Measurements from ENCODE around the gene PSMB7. TPM values are rescaled to one million over a fixed set of nuclear protein-coding genes. Genes with fewer than 3 reads are reported as not detected.

The PSMB7 gene
- total and polyA plus RNA-seq, 2 of the 4 experiments (the other 2 are of a cell fraction): 340 to 430 TPM

GRCh38 chr9:124307379-124308030, 107.7 kb downstream of the PSMB7 start (continued):
- TF ChIP-seq ELK1 (IDR thresholded peaks at IDR 0.05; ENCODE audit: borderline replicate concordance, low read depth, low read length) (no peak), RFX5 (IDR thresholded peaks at IDR 0.05; ENCODE audit: low read depth, low read length) (no peak), CHD1 (IDR thresholded peaks at IDR 0.05; ENCODE audit: low read depth, low read length) (no peak), SMC3 (IDR thresholded peaks at IDR 0.05; ENCODE audit: low read depth, low read length) (no peak), CEBPB (IDR thresholded peaks at IDR 0.05; ENCODE audit: low read depth, low read length) (no peak), RAD21 (IDR thresholded peaks at IDR 0.05; ENCODE audit: low read length) (no peak), MAZ (IDR thresholded peaks at IDR 0.05; ENCODE audit: borderline replicate concordance, low read depth, low read length) (no peak), POLR2A (IDR thresholded peaks at IDR 0.05; ENCODE audit: low read depth, low read length) (no peak)
